ENCODE measurements around the gene ARHGEF26. TPM values are rescaled to one million over a fixed set of nuclear protein-coding genes. Genes with fewer than 3 reads are reported as not detected.

Gene ARHGEF26
- polyA plus RNA-seq, 1 experiment, result 0.56 TPM

DNA sequence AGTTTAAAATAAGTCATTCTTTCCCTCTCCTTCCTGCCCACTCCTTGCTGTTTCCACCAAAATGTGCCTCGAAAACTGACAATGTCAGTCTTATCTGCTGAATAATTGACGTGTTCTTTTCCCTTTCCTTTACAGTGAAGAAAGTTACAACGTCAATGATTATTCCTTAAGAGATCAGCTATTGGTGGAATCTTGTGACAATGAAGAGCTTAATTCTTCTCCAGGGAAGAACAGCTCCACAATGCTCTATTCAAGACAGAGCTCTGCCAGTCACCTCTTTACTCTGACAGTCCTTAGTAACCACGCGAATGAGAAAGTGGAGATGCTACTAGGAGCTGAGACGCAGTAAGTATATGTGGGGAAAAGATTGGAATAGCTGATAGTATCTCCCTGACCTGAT, 119.0 kb downstream of the ARHGEF26 start:
- Histone ChIP-seq H3K4me3 (ENCODE audit: low read depth, low read length) (no peak overlapping the region), H3K27ac (ENCODE audit: low read depth, low read length) (no peak overlapping the region), H3K9me3 (ENCODE audit: control insufficient read depth, insufficient read depth, low read length) (no peaks in the 10 kb centered on the region), H3K27me3 (ENCODE audit: control insufficient read depth, insufficient read depth, low read length) (no peaks in the 10 kb centered on the region)
- ChIA-PET CTCF (interaction anchor here (2.8 kb wide), 1 partner anchor 12 kb away, joined by 14 read pairs; no protein-coding TSS in a partner anchor), POLR2A (no interaction called here)
- TF ChIP-seq, protein P1, sequence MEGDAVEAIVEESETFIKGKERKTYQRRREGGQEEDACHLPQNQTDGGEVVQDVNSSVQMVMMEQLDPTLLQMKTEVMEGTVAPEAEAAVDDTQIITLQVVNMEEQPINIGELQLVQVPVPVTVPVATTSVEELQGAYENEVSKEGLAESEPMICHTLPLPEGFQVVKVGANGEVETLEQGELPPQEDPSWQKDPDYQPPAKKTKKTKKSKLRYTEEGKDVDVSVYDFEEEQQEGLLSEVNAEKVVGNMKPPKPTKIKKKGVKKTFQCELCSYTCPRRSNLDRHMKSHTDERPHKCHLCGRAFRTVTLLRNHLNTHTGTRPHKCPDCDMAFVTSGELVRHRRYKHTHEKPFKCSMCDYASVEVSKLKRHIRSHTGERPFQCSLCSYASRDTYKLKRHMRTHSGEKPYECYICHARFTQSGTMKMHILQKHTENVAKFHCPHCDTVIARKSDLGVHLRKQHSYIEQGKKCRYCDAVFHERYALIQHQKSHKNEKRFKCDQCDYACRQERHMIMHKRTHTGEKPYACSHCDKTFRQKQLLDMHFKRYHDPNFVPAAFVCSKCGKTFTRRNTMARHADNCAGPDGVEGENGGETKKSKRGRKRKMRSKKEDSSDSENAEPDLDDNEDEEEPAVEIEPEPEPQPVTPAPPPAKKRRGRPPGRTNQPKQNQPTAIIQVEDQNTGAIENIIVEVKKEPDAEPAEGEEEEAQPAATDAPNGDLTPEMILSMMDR (IDR thresholded peaks at IDR 0.05; ENCODE audit: low read depth, low read length), result no peak
- DNase-seq (ENCODE audit: low read depth, low spot score), result no peak

GRCh38 chr3:154241496-154241895, 120.3 kb downstream of the ARHGEF26 start:
- CTCF ChIA-PET, result no interaction called here
- TF ChIP-seq, protein P1 (IDR thresholded peaks at IDR 0.05; ENCODE audit: low read depth, low read length), result no peak
- Histone ChIP-seq H3K27ac (ENCODE audit: low read depth, low read length) (no peak overlapping the region), H3K9me3 (ENCODE audit: control insufficient read depth, insufficient read depth, low read length) (no peaks in the 10 kb centered on the region), H3K4me3 (ENCODE audit: low read depth, low read length) (no peak overlapping the region), H3K27me3 (ENCODE audit: control insufficient read depth, insufficient read depth, low read length) (no peaks in the 10 kb centered on the region)
- DNase-seq (ENCODE audit: low read depth, low spot score), result no peak
- POLR2A ChIA-PET, result no interaction called here

GRCh38 chr3:154242766-154243165, 121.6 kb downstream of the ARHGEF26 start:
- TF ChIP-seq, protein P1 (IDR thresholded peaks at IDR 0.05; ENCODE audit: low read depth, low read length), result no peak
- H3K9me3 ChIP-seq (ENCODE audit: control insufficient read depth, insufficient read depth, low read length), result no peaks in the 10 kb centered on the region
- POLR2A ChIA-PET, result no interaction called here
- no peak overlapping the region for H3K4me3 ChIP-seq (ENCODE audit: low read depth, low read length)
- CTCF ChIA-PET, result interaction anchor here (1.1 to 1.5 kb wide), 2 partner anchors 10 to 14 kb away, joined by 3 to 4 read pairs; no protein-coding TSS in a partner anchor
- H3K27me3 ChIP-seq (ENCODE audit: control insufficient read depth, insufficient read depth, low read length), result no peaks in the 10 kb centered on the region
- DNase-seq (ENCODE audit: low read depth, low spot score), result no peak
- no peak overlapping the region for H3K27ac ChIP-seq (ENCODE audit: low read depth, low read length)

DNA sequence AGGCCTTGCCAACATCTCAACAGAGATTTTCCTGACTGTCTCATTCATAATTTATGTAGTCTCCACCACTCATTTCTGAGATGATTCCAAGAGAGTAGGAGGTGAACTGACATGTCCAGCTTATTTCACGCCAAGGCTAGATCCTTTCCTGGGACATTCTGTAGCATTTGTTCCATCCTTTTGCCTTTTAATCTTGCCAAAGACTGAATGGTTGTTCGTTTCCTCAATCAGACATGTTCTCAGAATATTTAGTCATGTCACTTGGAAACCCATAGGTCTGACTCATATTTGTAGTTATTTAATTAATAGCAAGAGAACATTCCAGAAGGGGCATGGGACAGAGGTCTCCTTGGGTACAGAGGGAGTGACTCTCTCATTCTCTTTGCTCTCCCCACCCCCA, 122.2 kb downstream of the ARHGEF26 start:
- TF ChIP-seq, protein P1 (IDR thresholded peaks at IDR 0.05; ENCODE audit: low read depth, low read length), result no peak
- Histone ChIP-seq H3K9me3 (ENCODE audit: control insufficient read depth, insufficient read depth, low read length) (no peaks in the 10 kb centered on the region), H3K4me3 (ENCODE audit: low read depth, low read length) (no peak overlapping the region), H3K27me3 (ENCODE audit: control insufficient read depth, insufficient read depth, low read length) (no peaks in the 10 kb centered on the region), H3K27ac (ENCODE audit: low read depth, low read length) (no peak overlapping the region)
- POLR2A ChIA-PET, result no interaction called here
- CTCF ChIA-PET, result interaction anchor here (0.8 to 1.5 kb wide), 3 partner anchors 9 to 13 kb away, joined by 3 to 5 read pairs (median 4); no protein-coding TSS in a partner anchor
- no peak for DNase-seq (ENCODE audit: low read depth, low spot score)

GRCh38 chr3:154244644-154245043, 123.5 kb downstream of the ARHGEF26 start:
- Histone ChIP-seq H3K27ac (ENCODE audit: low read depth, low read length) (no peak overlapping the region), H3K27me3 (ENCODE audit: control insufficient read depth, insufficient read depth, low read length) (no peaks in the 10 kb centered on the region), H3K9me3 (ENCODE audit: control insufficient read depth, insufficient read depth, low read length) (no peaks in the 10 kb centered on the region), H3K4me3 (ENCODE audit: low read depth, low read length) (no peak overlapping the region)
- ChIA-PET CTCF (interaction anchor here (1.9 kb wide), 1 partner anchor 9 kb away, joined by 10 read pairs; no protein-coding TSS in a partner anchor), POLR2A (no interaction called here)
- no peak for DNase-seq (ENCODE audit: low read depth, low spot score)
- TF ChIP-seq, protein P1 (IDR thresholded peaks at IDR 0.05; ENCODE audit: low read depth, low read length), result no peak

Data from AG04450 (cell line).